MM.1S (cell line): Measurements from ENCODE around the gene SLC39A1.

ENCODE experiments used
- DNase-seq: peaks from one replicate; pipeline ENCODE4 v3.0.0-alpha.2; 2015
- H2AFZ ChIP-seq: fragments of 300-600 bp; sonication (generic); 2 replicates; pipeline ENCODE4 v1.6.0; 2016; ENCODE audit warnings: antibody characterized with exemption, low read length
- H3F3A ChIP-seq: fragments of 300-600 bp; sonication (generic); 2 replicates; pipeline ENCODE4 v1.6.1; 2016; ENCODE audit warnings: mild to moderate bottlenecking, antibody characterized with exemption, low read length, moderate library complexity, mixed read lengths; ENCODE audit not compliant: insufficient read depth
- H3K27ac ChIP-seq: fragments of 300-600 bp; sonication (generic); 2 replicates; pipeline ENCODE4 v1.5.1; 2016; ENCODE audit warnings: mild to moderate bottlenecking, low read length
- H3K27me3 ChIP-seq: fragments of 300-600 bp; sonication (generic); replicated peaks from 2 replicates; pipeline ENCODE4 v1.6.0; 2016; ENCODE audit warnings: low read length; ENCODE audit not compliant: insufficient read depth
- H3K36me3 ChIP-seq: fragments of 300-600 bp; sonication (generic); replicated peaks from 2 replicates; pipeline ENCODE4 v1.6.1; 2016; ENCODE audit warnings: mild to moderate bottlenecking, low read length, mixed read lengths; ENCODE audit not compliant: insufficient read depth
- H3K4me1 ChIP-seq: fragments of 300-600 bp; sonication (generic); 2 replicates; pipeline ENCODE4 v1.6.1; 2016; ENCODE audit warnings: low read length, mixed read lengths
- H3K4me2 ChIP-seq: fragments of 300-600 bp; sonication (generic); 2 replicates; pipeline ENCODE4 v1.6.0; 2016; ENCODE audit warnings: low read depth, low read length
- H3K4me3 ChIP-seq: fragments of 300-600 bp; sonication (generic); 2 replicates; pipeline ENCODE4 v1.5.1; 2016; ENCODE audit warnings: low read length, mixed read lengths
- H3K79me2 ChIP-seq: fragments of 300-600 bp; sonication (generic); 2 replicates; pipeline ENCODE4 v1.6.1; 2016; ENCODE audit warnings: mixed run types, low read length, mixed read lengths
- H3K9ac ChIP-seq: fragments of 300-600 bp; sonication (generic); 2 replicates; pipeline ENCODE4 v1.6.1; 2016; ENCODE audit warnings: low read length, mixed read lengths
- H3K9me2 ChIP-seq: fragments of 300-600 bp; sonication (generic); replicated peaks from 2 replicates; pipeline ENCODE4 v1.6.1; 2016; ENCODE audit warnings: mild to moderate bottlenecking, low read length, mixed read lengths; ENCODE audit not compliant: insufficient read depth
- H3K9me3 ChIP-seq: fragments of 300-600 bp; sonication (generic); replicated peaks from 2 replicates; pipeline ENCODE4 v1.6.1; 2016; ENCODE audit warnings: mild to moderate bottlenecking, low read length, mixed read lengths; ENCODE audit not compliant: insufficient read depth
- H4K20me1 ChIP-seq: fragments of 300-600 bp; sonication (generic); 2 replicates; pipeline ENCODE4 v1.6.1; 2016; ENCODE audit warnings: mild to moderate bottlenecking, low read length, moderate library complexity, mixed read lengths; ENCODE audit not compliant: insufficient read depth
- CTCF ChIP-seq: fragments of 300-600 bp; sonication (generic); IDR thresholded peaks from 2 replicates; pipeline ENCODE4 v1.5.1; 2016; ENCODE audit warnings: antibody characterized with exemption, low read length, mixed read lengths
- EZH2 ChIP-seq: fragments of 300-600 bp; sonication (generic); optimal IDR thresholded peaks from 2 replicates; pipeline ENCODE3; 2017; ENCODE audit warnings: low read depth, mild to moderate bottlenecking, antibody characterized with exemption, low read length, mixed read lengths
- EZH2phosphoT487 ChIP-seq: fragments of 300-600 bp; sonication (generic); IDR thresholded peaks from 2 replicates; pipeline ENCODE4 v1.6.1; 2018; ENCODE audit warnings: antibody characterized with exemption, low read length

The SLC39A1 gene

GRCh38 chr1:153954826-153955225 is 8.5 kb downstream of the SLC39A1 start:
- Histone ChIP-seq H2AFZ (no peak overlapping the region), H3K4me2 (no peak overlapping the region), H3K36me3 (0 out of 2 replicates have a peak, but pooled peaks cover 7% of the 10 kb centered on the region), H3K9ac (no peak overlapping the region), H3K4me1 (peaks cover 19% of the 10 kb centered on the region), H3K27ac (no peak overlapping the region), H3K9me2 (no peaks in the 10 kb centered on the region), H3K27me3 (no peaks in the 10 kb centered on the region), H3K9me3 (no peaks in the 10 kb centered on the region), H3K4me3 (no peak overlapping the region), H3F3A (peaks cover 6% of the 10 kb centered on the region; the same call in 1 of the 2 replicates), H3K79me2 (peaks cover 58% of the 10 kb centered on the region), H4K20me1 (no peaks in the 10 kb centered on the region)
- no peak for TF ChIP-seq EZH2
- no peak for TF ChIP-seq EZH2phosphoT487
- TF ChIP-seq CTCF, result no peak
- DNase-seq, result no peak

DNA sequence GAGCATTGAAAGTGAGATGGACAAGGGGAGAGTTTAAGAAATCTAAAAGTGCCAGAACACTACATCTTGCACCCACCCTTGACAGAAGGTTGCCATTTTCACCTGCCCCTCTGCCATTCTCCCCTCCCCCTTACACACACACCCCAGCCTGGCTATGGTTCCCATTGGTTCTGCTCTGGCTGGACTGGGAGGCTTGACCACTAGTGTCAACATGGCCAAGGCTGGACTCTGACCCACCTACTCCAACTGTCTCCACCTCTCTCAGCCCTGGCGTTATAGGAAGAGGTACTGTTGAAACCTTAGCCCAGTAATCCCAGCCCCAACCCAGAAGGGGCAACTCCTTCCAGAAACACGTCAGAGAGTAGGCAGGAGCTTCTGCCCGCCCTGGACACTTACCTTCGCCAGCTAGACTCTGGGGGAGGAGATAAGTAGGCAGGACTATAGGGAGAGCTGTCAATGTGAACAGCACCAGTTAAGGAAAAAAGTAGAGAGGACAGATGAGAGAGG is 9.4 kb downstream of the SLC39A1 start:
- Histone ChIP-seq H2AFZ (no peak overlapping the region), H3K36me3 (0 out of 2 replicates have a peak, but pooled peaks cover 7% of the 10 kb centered on the region), H3K27me3 (no peaks in the 10 kb centered on the region), H3K9me3 (no peaks in the 10 kb centered on the region), H3K79me2 (peaks cover 58% of the 10 kb centered on the region), H3F3A (peaks cover 6% of the 10 kb centered on the region; the same call in 1 of the 2 replicates), H4K20me1 (no peaks in the 10 kb centered on the region), H3K27ac (no peak overlapping the region), H3K4me3 (no peak overlapping the region), H3K9me2 (no peaks in the 10 kb centered on the region), H3K9ac (no peak overlapping the region), H3K4me2 (no peak overlapping the region), H3K4me1 (peaks cover 16% of the 10 kb centered on the region)
- TF ChIP-seq EZH2phosphoT487 (no peak), CTCF (no peak), EZH2 (no peak)
- DNase-seq, result no peak

- H3K27ac ChIP-seq, result no peak overlapping the region
- no peaks in the 10 kb centered on the region for H3K9me3 ChIP-seq
- no peaks in the 10 kb centered on the region for H3K9me2 ChIP-seq
- TF ChIP-seq EZH2phosphoT487 (no peak), EZH2 (no peak), CTCF (no peak)
- no peak overlapping the region for H3K4me3 ChIP-seq
- H3K27me3 ChIP-seq, result no peaks in the 10 kb centered on the region
- no peak for DNase-seq
- H2AFZ ChIP-seq, result no peak overlapping the region
- 0 out of 2 replicates have a peak, but pooled peaks cover 7% of the 10 kb centered on the region for H3K36me3 ChIP-seq
- H3K79me2 ChIP-seq, result peaks cover 42% of the 10 kb centered on the region
- no peaks in the 10 kb centered on the region for H4K20me1 ChIP-seq
- H3K9ac ChIP-seq, result no peak overlapping the region
- peaks cover 14% of the 10 kb centered on the region for H3F3A ChIP-seq
- peaks cover 12% of the 10 kb centered on the region for H3K4me1 ChIP-seq
- no peak overlapping the region for H3K4me2 ChIP-seq
Observed at GRCh38 chr1:153951801-153952200, 11.5 kb downstream of the SLC39A1 start.
